ENCODE data around the gene BIN1.

DNA sequence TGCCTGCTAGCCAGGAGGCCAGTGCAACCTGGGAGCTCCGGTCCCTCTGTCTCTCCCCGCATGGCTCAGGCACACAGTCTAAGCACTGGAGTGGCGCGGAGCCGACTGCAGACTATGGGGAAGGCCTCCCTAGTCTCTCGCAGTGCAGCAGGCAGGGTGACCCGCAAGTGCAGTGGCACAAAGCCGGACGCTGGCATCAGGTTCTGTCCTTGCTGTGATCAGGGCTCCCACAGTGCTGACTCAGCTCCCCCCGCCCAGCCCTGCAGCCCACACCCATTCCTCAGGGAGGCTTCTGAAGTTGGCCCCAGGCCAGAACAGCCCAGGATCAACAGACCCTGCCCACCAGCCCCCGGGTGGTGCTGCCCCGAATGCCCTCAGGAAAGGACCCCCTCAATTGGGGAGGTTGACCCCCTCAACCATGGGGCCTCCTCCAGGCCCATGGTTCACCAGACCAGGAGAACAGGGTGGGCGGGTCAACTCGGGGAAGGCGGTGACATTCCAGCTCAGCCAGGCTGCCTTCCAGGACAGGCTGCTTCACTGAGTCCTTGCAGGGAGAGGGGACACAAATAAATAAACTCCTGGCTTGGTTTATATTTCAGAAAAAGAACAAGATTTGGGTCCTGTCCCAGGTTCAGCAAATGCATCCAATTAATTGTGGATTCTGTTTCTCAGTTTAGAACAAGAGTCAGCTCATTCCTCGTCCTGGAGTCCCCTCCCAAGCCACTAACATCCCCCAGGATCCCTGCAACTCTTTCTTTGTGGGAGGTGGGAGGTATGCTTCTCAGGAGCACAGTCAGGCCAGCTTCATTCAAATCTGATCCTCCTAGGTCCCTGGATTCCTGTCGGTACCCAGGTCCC lies 12.2 kb downstream of the BIN1 start:
- TF ChIP-seq, protein P1, sequence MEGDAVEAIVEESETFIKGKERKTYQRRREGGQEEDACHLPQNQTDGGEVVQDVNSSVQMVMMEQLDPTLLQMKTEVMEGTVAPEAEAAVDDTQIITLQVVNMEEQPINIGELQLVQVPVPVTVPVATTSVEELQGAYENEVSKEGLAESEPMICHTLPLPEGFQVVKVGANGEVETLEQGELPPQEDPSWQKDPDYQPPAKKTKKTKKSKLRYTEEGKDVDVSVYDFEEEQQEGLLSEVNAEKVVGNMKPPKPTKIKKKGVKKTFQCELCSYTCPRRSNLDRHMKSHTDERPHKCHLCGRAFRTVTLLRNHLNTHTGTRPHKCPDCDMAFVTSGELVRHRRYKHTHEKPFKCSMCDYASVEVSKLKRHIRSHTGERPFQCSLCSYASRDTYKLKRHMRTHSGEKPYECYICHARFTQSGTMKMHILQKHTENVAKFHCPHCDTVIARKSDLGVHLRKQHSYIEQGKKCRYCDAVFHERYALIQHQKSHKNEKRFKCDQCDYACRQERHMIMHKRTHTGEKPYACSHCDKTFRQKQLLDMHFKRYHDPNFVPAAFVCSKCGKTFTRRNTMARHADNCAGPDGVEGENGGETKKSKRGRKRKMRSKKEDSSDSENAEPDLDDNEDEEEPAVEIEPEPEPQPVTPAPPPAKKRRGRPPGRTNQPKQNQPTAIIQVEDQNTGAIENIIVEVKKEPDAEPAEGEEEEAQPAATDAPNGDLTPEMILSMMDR (IDR thresholded peaks at IDR 0.05; ENCODE audit: borderline replicate concordance, extremely low read depth, low read length, poor library complexity, severe bottlenecking): no peak
- no peak for TF ChIP-seq EZH2 (IDR thresholded peaks at IDR 0.05; ENCODE audit: borderline replicate concordance, low read depth, low read length, severe bottlenecking)

All from DND-41 (cell line).